GM19452 (cell line): ENCODE measurements around the gene CSRNP3.

Source experiments
- ATAC-seq: cut with Tn5 transposase; IDR thresholded peaks from one replicate; pipeline ENCODE4 v1.9.1; 2021; ENCODE audit not compliant: unreplicated experiment

Gene CSRNP3

GRCh38 chr2:165467921-165468320 is 1.6 kb upstream of the CSRNP3 start:
- ATAC-seq, result no peak

GRCh38 chr2:165470361-165470760 is 863 bp downstream of the CSRNP3 start:
- ATAC-seq, result no peak

GRCh38 chr2:165471349-165471950 is 2.0 kb downstream of the CSRNP3 start:
- ATAC-seq, result no peak

- no peak for ATAC-seq
These were observed 3.4 kb downstream of the CSRNP3 start for GRCh38 chr2:165472922-165473321.

GRCh38 chr2:165474619-165475276 is 5.2 kb downstream of the CSRNP3 start:
- no peak for ATAC-seq

- ATAC-seq, result no peak
These were observed 5.9 kb downstream of the CSRNP3 start for GRCh38 chr2:165475277-165476004.

- ATAC-seq, result no peak
These were observed 10.4 kb downstream of the CSRNP3 start for GRCh38 chr2:165479856-165480255.

- ATAC-seq, result no peak
These were observed 25.1 kb downstream of the CSRNP3 start for GRCh38 chr2:165494573-165494972.

GRCh38 chr2:165497659-165498317 is 28.3 kb downstream of the CSRNP3 start:
- ATAC-seq, result no peak

GRCh38 chr2:165499131-165499530 is 29.6 kb downstream of the CSRNP3 start:
- ATAC-seq, result no peak

- ATAC-seq, result no peak
These were observed 30.5 kb downstream of the CSRNP3 start for GRCh38 chr2:165500001-165500400.

GRCh38 chr2:165500816-165501215 is 31.3 kb downstream of the CSRNP3 start:
- ATAC-seq, result no peak

GRCh38 chr2:165505514-165505913 is 36.0 kb downstream of the CSRNP3 start:
- no peak for ATAC-seq

GRCh38 chr2:165508927-165509326 is 39.4 kb downstream of the CSRNP3 start:
- ATAC-seq, result no peak

GRCh38 chr2:165513479-165513878 is 44.0 kb downstream of the CSRNP3 start:
- ATAC-seq, result no peak

- no peak for ATAC-seq
These were observed 49.1 kb downstream of the CSRNP3 start for GRCh38 chr2:165518611-165519010.

GRCh38 chr2:165522719-165523118 is 53.2 kb downstream of the CSRNP3 start:
- no peak for ATAC-seq

- ATAC-seq, result no peak
These were observed 55.2 kb downstream of the CSRNP3 start for GRCh38 chr2:165524720-165525119.

- ATAC-seq, result no peak
These were observed 59.2 kb downstream of the CSRNP3 start for GRCh38 chr2:165528691-165529090.

GRCh38 chr2:165529130-165529529 is 59.6 kb downstream of the CSRNP3 start:
- ATAC-seq, result no peak

GRCh38 chr2:165533331-165533730 is 63.8 kb downstream of the CSRNP3 start:
- ATAC-seq, result no peak

GRCh38 chr2:165535471-165535870 is 66.0 kb downstream of the CSRNP3 start:
- no peak for ATAC-seq
